ENCODE data around the gene TYW1.
"Not testable (repeated sequence)": the region's sequence is repeated elsewhere in the genome, so short reads cannot be mapped to it uniquely, and the experiment has no call there.

The TYW1 gene

GRCh38 chr7:67143091-67143786 lies 146.6 kb downstream of the TYW1 start:
- not testable (repeated sequence) for H3K9ac ChIP-seq (ENCODE audit: low read length); H3K27ac ChIP-seq (ENCODE audit: low read depth, low read length); H3K79me2 ChIP-seq (ENCODE audit: insufficient read depth, low read length); H4K20me1 ChIP-seq (ENCODE audit: low read depth, low read length); H3K9me2 ChIP-seq (replicated peaks; ENCODE audit: insufficient read depth, low read length); H3K27me3 ChIP-seq (ENCODE audit: low read length); H3K4me2 ChIP-seq (ENCODE audit: low read depth, low read length, poor library complexity, severe bottlenecking); H3K36me3 ChIP-seq (ENCODE audit: low read length); H3F3A ChIP-seq (ENCODE audit: insufficient read depth); H3K4me3 ChIP-seq (ENCODE audit: insufficient read depth, low read length, poor library complexity, severe bottlenecking); H3K9me3 ChIP-seq (ENCODE audit: insufficient read depth, low read length); H2AFZ ChIP-seq (ENCODE audit: low read depth, low read length, severe bottlenecking)

DNA sequence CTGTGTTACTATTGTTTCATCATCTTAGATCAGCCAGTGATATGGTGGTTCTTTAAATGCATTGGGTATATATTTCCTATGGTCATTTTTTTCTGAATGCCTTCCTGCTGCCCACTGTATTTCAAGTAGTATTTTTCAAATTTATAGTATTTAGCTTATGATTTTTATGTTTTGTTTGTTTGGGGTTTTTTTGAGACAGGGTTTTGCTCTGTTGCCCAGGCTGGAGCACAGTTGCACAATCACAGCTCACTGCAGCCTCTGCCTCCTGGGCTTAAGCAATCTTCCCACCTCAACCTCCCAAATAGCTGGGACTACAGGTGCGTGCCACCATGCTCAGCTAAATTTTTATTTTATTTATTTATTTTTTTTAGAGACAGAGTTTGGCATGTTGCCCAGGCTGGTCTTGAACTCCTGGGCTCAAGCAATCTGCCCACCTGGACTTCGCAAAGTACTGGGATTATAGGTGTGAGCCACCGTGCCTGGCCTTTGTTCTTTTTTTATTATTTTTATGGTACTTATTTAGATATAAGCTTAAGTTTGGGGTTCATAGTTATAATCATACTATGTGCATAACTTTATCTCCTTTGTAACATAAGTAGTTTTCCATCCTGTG lies 149.1 kb downstream of the TYW1 start:
- H3K9me3 ChIP-seq (ENCODE audit: insufficient read depth, low read length); H3K4me3 ChIP-seq (ENCODE audit: insufficient read depth, low read length, poor library complexity, severe bottlenecking); H3K79me2 ChIP-seq (ENCODE audit: insufficient read depth, low read length); H3K27me3 ChIP-seq (ENCODE audit: low read length); H3K9ac ChIP-seq (ENCODE audit: low read length); H2AFZ ChIP-seq (ENCODE audit: low read depth, low read length, severe bottlenecking); H3K36me3 ChIP-seq (ENCODE audit: low read length); H4K20me1 ChIP-seq (ENCODE audit: low read depth, low read length); H3K4me2 ChIP-seq (ENCODE audit: low read depth, low read length, poor library complexity, severe bottlenecking); H3F3A ChIP-seq (ENCODE audit: insufficient read depth); H3K9me2 ChIP-seq (replicated peaks; ENCODE audit: insufficient read depth, low read length); H3K27ac ChIP-seq (ENCODE audit: low read depth, low read length): not testable (repeated sequence)

DNA sequence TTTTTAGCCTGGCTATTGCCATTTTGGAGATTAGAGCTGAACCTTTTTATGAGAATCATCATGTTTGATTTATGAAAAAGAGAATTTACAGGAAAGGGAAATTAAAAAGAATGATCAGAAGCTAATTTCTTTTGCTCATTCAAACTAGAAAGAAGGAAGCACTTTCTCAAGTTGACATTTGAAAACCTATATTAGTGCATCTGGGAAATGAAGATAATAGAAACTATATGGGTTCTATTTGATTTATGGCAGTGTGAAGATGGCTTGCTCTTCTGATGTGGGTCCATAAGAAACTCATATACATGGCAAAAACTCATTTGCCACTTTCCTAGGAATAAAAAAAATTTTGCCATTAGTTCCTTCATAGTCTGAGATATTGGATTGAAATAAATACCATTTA lies 152.5 kb downstream of the TYW1 start:
- not testable (repeated sequence) for H3K9me3 ChIP-seq (ENCODE audit: insufficient read depth, low read length); H4K20me1 ChIP-seq (ENCODE audit: low read depth, low read length); H3K9me2 ChIP-seq (replicated peaks; ENCODE audit: insufficient read depth, low read length); H3K27ac ChIP-seq (ENCODE audit: low read depth, low read length); H3K27me3 ChIP-seq (ENCODE audit: low read length); H3K79me2 ChIP-seq (ENCODE audit: insufficient read depth, low read length); H2AFZ ChIP-seq (ENCODE audit: low read depth, low read length, severe bottlenecking); H3K4me3 ChIP-seq (ENCODE audit: insufficient read depth, low read length, poor library complexity, severe bottlenecking); H3K36me3 ChIP-seq (ENCODE audit: low read length); H3F3A ChIP-seq (ENCODE audit: insufficient read depth); H3K4me2 ChIP-seq (ENCODE audit: low read depth, low read length, poor library complexity, severe bottlenecking); H3K9ac ChIP-seq (ENCODE audit: low read length)

- not testable (repeated sequence) for H3K9me3 ChIP-seq (ENCODE audit: insufficient read depth, low read length); H3K27ac ChIP-seq (ENCODE audit: low read depth, low read length); H3K9ac ChIP-seq (ENCODE audit: low read length); H3K36me3 ChIP-seq (ENCODE audit: low read length); H4K20me1 ChIP-seq (ENCODE audit: low read depth, low read length); H3K4me2 ChIP-seq (ENCODE audit: low read depth, low read length, poor library complexity, severe bottlenecking); H3K9me2 ChIP-seq (replicated peaks; ENCODE audit: insufficient read depth, low read length); H3K27me3 ChIP-seq (ENCODE audit: low read length); H2AFZ ChIP-seq (ENCODE audit: low read depth, low read length, severe bottlenecking); H3K79me2 ChIP-seq (ENCODE audit: insufficient read depth, low read length); H3F3A ChIP-seq (ENCODE audit: insufficient read depth); H3K4me3 ChIP-seq (ENCODE audit: insufficient read depth, low read length, poor library complexity, severe bottlenecking)
These were observed 157.7 kb downstream of the TYW1 start for GRCh38 chr7:67154374-67154773.

GRCh38 chr7:67156064-67156463 lies 159.4 kb downstream of the TYW1 start:
- H4K20me1 ChIP-seq (ENCODE audit: low read depth, low read length); H3K79me2 ChIP-seq (ENCODE audit: insufficient read depth, low read length); H3K27ac ChIP-seq (ENCODE audit: low read depth, low read length); H3K27me3 ChIP-seq (ENCODE audit: low read length); H3K9me2 ChIP-seq (replicated peaks; ENCODE audit: insufficient read depth, low read length); H3K36me3 ChIP-seq (ENCODE audit: low read length); H2AFZ ChIP-seq (ENCODE audit: low read depth, low read length, severe bottlenecking); H3K9me3 ChIP-seq (ENCODE audit: insufficient read depth, low read length); H3F3A ChIP-seq (ENCODE audit: insufficient read depth); H3K9ac ChIP-seq (ENCODE audit: low read length); H3K4me3 ChIP-seq (ENCODE audit: insufficient read depth, low read length, poor library complexity, severe bottlenecking); H3K4me2 ChIP-seq (ENCODE audit: low read depth, low read length, poor library complexity, severe bottlenecking): not testable (repeated sequence)

GRCh38 chr7:67163285-67163684 lies 166.7 kb downstream of the TYW1 start:
- H3K4me3 ChIP-seq (ENCODE audit: insufficient read depth, low read length, poor library complexity, severe bottlenecking); H2AFZ ChIP-seq (ENCODE audit: low read depth, low read length, severe bottlenecking); H3K9me3 ChIP-seq (ENCODE audit: insufficient read depth, low read length); H3K27ac ChIP-seq (ENCODE audit: low read depth, low read length); H3K9ac ChIP-seq (ENCODE audit: low read length); H3K4me2 ChIP-seq (ENCODE audit: low read depth, low read length, poor library complexity, severe bottlenecking); H4K20me1 ChIP-seq (ENCODE audit: low read depth, low read length); H3F3A ChIP-seq (ENCODE audit: insufficient read depth); H3K79me2 ChIP-seq (ENCODE audit: insufficient read depth, low read length); H3K27me3 ChIP-seq (ENCODE audit: low read length); H3K9me2 ChIP-seq (replicated peaks; ENCODE audit: insufficient read depth, low read length); H3K36me3 ChIP-seq (ENCODE audit: low read length): not testable (repeated sequence)

DNA sequence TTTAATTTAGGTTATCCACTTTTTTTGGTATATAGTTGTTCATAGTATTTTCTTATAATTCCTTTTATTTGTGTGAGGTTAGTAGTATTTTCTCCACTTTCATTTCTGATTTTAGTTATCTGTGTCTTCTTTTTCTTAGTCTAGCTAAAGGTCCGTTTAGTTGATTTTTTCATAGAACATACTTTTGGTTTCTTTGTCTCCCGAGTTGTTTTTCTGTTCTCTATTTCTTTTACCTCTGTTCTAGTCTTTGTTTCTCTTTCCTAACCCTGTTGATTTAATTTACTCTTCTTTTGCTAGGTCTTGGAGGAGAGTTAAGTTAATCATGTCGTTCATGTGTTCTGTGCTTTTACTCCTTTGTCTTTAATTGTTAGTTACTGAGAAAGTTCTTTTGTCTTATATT lies 174.5 kb downstream of the TYW1 start:
- not testable (repeated sequence) for H3K27ac ChIP-seq (ENCODE audit: low read depth, low read length); H3K4me3 ChIP-seq (ENCODE audit: insufficient read depth, low read length, poor library complexity, severe bottlenecking); H3K9me3 ChIP-seq (ENCODE audit: insufficient read depth, low read length); H4K20me1 ChIP-seq (ENCODE audit: low read depth, low read length); H3K36me3 ChIP-seq (ENCODE audit: low read length); H2AFZ ChIP-seq (ENCODE audit: low read depth, low read length, severe bottlenecking); H3K79me2 ChIP-seq (ENCODE audit: insufficient read depth, low read length); H3K4me2 ChIP-seq (ENCODE audit: low read depth, low read length, poor library complexity, severe bottlenecking); H3F3A ChIP-seq (ENCODE audit: insufficient read depth); H3K27me3 ChIP-seq (ENCODE audit: low read length); H3K9me2 ChIP-seq (replicated peaks; ENCODE audit: insufficient read depth, low read length); H3K9ac ChIP-seq (ENCODE audit: low read length)

- not testable (repeated sequence) for H3K27me3 ChIP-seq (ENCODE audit: low read length); H3K4me2 ChIP-seq (ENCODE audit: low read depth, low read length, poor library complexity, severe bottlenecking); H3K36me3 ChIP-seq (ENCODE audit: low read length); H4K20me1 ChIP-seq (ENCODE audit: low read depth, low read length); H3K9me3 ChIP-seq (ENCODE audit: insufficient read depth, low read length); H3K9ac ChIP-seq (ENCODE audit: low read length); H3K9me2 ChIP-seq (replicated peaks; ENCODE audit: insufficient read depth, low read length); H3F3A ChIP-seq (ENCODE audit: insufficient read depth); H3K27ac ChIP-seq (ENCODE audit: low read depth, low read length); H3K79me2 ChIP-seq (ENCODE audit: insufficient read depth, low read length); H3K4me3 ChIP-seq (ENCODE audit: insufficient read depth, low read length, poor library complexity, severe bottlenecking); H2AFZ ChIP-seq (ENCODE audit: low read depth, low read length, severe bottlenecking)
These were observed 180.1 kb downstream of the TYW1 start for GRCh38 chr7:67176730-67177129.
